ENCODE measurements around the gene RPL29. TPM values are rescaled to one million over a fixed set of nuclear protein-coding genes. Genes with fewer than 3 reads are reported as not detected.
"Not testable (repeated sequence)": the region's sequence is repeated elsewhere in the genome, so short reads cannot be mapped to it uniquely, and the experiment has no call there.

The RPL29 gene
- total RNA-seq, 1 donor from 2014 or later = 1,596 TPM

- intact Hi-C loops (cut with micrococcal nuclease) = no loop called here
- Mint-ChIP-seq H3K27me3 (ENCODE audit: insufficient read depth) (no peaks in the 10 kb centered on the region), H3K27ac (peak overlapping the region; percentile 31), H3K4me1 (ENCODE audit: low read depth) (no peaks in the 10 kb centered on the region), H3K9me3 (no peaks in the 10 kb centered on the region), H3K36me3 (ENCODE audit: low read depth) (no peaks in the 10 kb centered on the region), H3K4me3 (no peak overlapping the region)
- no peak for DNase-seq (ENCODE audit: low spot score)
Observed at GRCh38 chr3:52034212-52034611, 38.5 kb upstream of the RPL29 start.

DNA sequence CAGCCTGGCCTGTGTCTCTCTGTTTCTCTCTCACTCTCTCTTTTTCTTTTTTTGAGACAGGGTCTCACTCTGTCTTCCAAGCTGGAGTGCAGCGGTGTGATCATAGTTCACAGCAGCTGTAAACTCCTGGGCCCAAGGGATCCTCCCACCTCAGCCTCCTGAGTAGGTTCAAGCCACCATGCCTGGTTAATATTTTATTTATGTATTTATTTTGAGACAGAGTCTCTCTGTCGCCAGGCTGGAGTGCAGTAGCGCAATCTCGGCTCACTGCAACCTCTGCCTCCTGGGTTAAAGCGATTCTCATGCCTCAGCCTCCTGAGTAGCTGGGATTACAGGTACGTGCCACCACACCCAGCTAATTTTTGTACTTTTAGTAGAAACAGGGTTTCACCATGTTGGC is 38.1 kb upstream of the RPL29 start:
- H3K27me3 Mint-ChIP-seq (ENCODE audit: insufficient read depth); H3K27ac Mint-ChIP-seq; H3K4me3 Mint-ChIP-seq; intact Hi-C loops (cut with micrococcal nuclease); H3K4me1 Mint-ChIP-seq (ENCODE audit: low read depth); H3K9me3 Mint-ChIP-seq; DNase-seq (ENCODE audit: low spot score); H3K36me3 Mint-ChIP-seq (ENCODE audit: low read depth): not testable (repeated sequence)

GRCh38 chr3:52032702-52033408 is 37.2 kb upstream of the RPL29 start:
- Mint-ChIP-seq H3K27me3 (ENCODE audit: insufficient read depth) (no peaks in the 10 kb centered on the region), H3K27ac (no peak overlapping the region), H3K9me3 (no peaks in the 10 kb centered on the region), H3K4me1 (ENCODE audit: low read depth) (no peaks in the 10 kb centered on the region), H3K36me3 (ENCODE audit: low read depth) (no peaks in the 10 kb centered on the region), H3K4me3 (no peak overlapping the region)
- no peak for DNase-seq (ENCODE audit: low spot score)
- intact Hi-C loops (cut with micrococcal nuclease) = no loop called here

GRCh38 chr3:52031896-52032295 is 36.2 kb upstream of the RPL29 start:
- H3K9me3 Mint-ChIP-seq = no peaks in the 10 kb centered on the region

GRCh38 chr3:52030714-52031310 is 35.1 kb upstream of the RPL29 start:
- H3K4me1 Mint-ChIP-seq (ENCODE audit: low read depth) = no peaks in the 10 kb centered on the region
- H3K9me3 Mint-ChIP-seq = no peaks in the 10 kb centered on the region
- H3K36me3 Mint-ChIP-seq (ENCODE audit: low read depth) = no peaks in the 10 kb centered on the region
- H3K27me3 Mint-ChIP-seq (ENCODE audit: insufficient read depth) = peaks cover 2% of the 10 kb centered on the region
- intact Hi-C loops (cut with micrococcal nuclease) = no loop called here
- no peak for DNase-seq (ENCODE audit: low spot score)
- H3K27ac Mint-ChIP-seq = no peak overlapping the region
- no peak overlapping the region for H3K4me3 Mint-ChIP-seq

More at GRCh38 chr3:52031896-52032295, 36.2 kb upstream of the RPL29 start:
- H3K27ac Mint-ChIP-seq = no peak overlapping the region
- no peaks in the 10 kb centered on the region for H3K27me3 Mint-ChIP-seq (ENCODE audit: insufficient read depth)
- intact Hi-C loops (cut with micrococcal nuclease) = no loop called here
- H3K36me3 Mint-ChIP-seq (ENCODE audit: low read depth) = no peaks in the 10 kb centered on the region
- H3K4me3 Mint-ChIP-seq = no peak overlapping the region
- no peak for DNase-seq (ENCODE audit: low spot score)
- no peaks in the 10 kb centered on the region for H3K4me1 Mint-ChIP-seq (ENCODE audit: low read depth)

GRCh38 chr3:52029535-52029934 is 33.8 kb upstream of the RPL29 start:
- intact Hi-C loops (cut with micrococcal nuclease) = no loop called here
- Mint-ChIP-seq H3K4me3 (no peak overlapping the region), H3K36me3 (ENCODE audit: low read depth) (no peaks in the 10 kb centered on the region), H3K9me3 (no peaks in the 10 kb centered on the region), H3K27me3 (ENCODE audit: insufficient read depth) (peaks cover 4% of the 10 kb centered on the region), H3K27ac (no peak overlapping the region), H3K4me1 (ENCODE audit: low read depth) (no peaks in the 10 kb centered on the region)
- DNase-seq (ENCODE audit: low spot score) = no peak

- Mint-ChIP-seq H3K27me3 (ENCODE audit: insufficient read depth) (peaks cover 5% of the 10 kb centered on the region), H3K4me3 (no peak overlapping the region), H3K36me3 (ENCODE audit: low read depth) (no peaks in the 10 kb centered on the region), H3K9me3 (no peaks in the 10 kb centered on the region), H3K27ac (no peak overlapping the region), H3K4me1 (ENCODE audit: low read depth) (no peaks in the 10 kb centered on the region)
- intact Hi-C loops (cut with micrococcal nuclease) = no loop called here
- DNase-seq (ENCODE audit: low spot score) = no peak
Observed at GRCh38 chr3:52029053-52029452, 33.4 kb upstream of the RPL29 start.

- no peak overlapping the region for H3K27ac Mint-ChIP-seq
Observed at GRCh38 chr3:52028572-52028971, 32.9 kb upstream of the RPL29 start.

GRCh38 chr3:52026041-52026440 is 30.3 kb upstream of the RPL29 start:
- no peak overlapping the region for H3K27ac Mint-ChIP-seq
- no peaks in the 10 kb centered on the region for H3K36me3 Mint-ChIP-seq (ENCODE audit: low read depth)
- H3K9me3 Mint-ChIP-seq = no peaks in the 10 kb centered on the region
- H3K4me3 Mint-ChIP-seq = no peak overlapping the region
- DNase-seq (ENCODE audit: low spot score) = no peak
- no peaks in the 10 kb centered on the region for H3K4me1 Mint-ChIP-seq (ENCODE audit: low read depth)
- peaks cover 5% of the 10 kb centered on the region for H3K27me3 Mint-ChIP-seq (ENCODE audit: insufficient read depth)
- intact Hi-C loops (cut with micrococcal nuclease) = no loop called here

More at GRCh38 chr3:52028572-52028971, 32.9 kb upstream of the RPL29 start:
- H3K9me3 Mint-ChIP-seq = no peaks in the 10 kb centered on the region
- H3K36me3 Mint-ChIP-seq (ENCODE audit: low read depth) = no peaks in the 10 kb centered on the region
- intact Hi-C loops (cut with micrococcal nuclease) = no loop called here
- no peak for DNase-seq (ENCODE audit: low spot score)
- H3K4me1 Mint-ChIP-seq (ENCODE audit: low read depth) = no peaks in the 10 kb centered on the region
- no peak overlapping the region for H3K4me3 Mint-ChIP-seq
- peaks cover 5% of the 10 kb centered on the region for H3K27me3 Mint-ChIP-seq (ENCODE audit: insufficient read depth)

DNA sequence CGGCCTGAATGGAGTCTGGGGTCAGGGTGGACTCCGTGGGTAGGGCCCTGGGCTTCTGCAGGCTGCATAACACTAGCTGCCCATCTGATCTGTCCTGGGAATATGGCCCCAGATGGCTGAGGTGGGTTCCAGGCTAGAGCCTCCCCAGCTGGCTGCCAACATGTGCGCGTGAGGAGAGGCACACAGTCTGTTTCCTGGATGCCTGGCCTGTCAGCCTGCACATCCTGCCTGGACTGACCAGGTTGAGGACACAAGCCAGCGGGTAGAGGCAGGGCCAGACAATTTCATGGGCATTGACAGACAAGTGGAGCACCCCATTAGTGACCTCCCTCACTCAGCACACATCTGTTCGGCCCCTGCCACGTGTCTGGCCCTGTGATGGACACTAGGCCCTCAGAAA is 29.8 kb upstream of the RPL29 start:
- no peak overlapping the region for H3K27ac Mint-ChIP-seq
- H3K4me1 Mint-ChIP-seq (ENCODE audit: low read depth) = no peaks in the 10 kb centered on the region
- no peak for DNase-seq (ENCODE audit: low spot score)
- H3K4me3 Mint-ChIP-seq = no peak overlapping the region
- no peaks in the 10 kb centered on the region for H3K36me3 Mint-ChIP-seq (ENCODE audit: low read depth)
- no peaks in the 10 kb centered on the region for H3K9me3 Mint-ChIP-seq
- H3K27me3 Mint-ChIP-seq (ENCODE audit: insufficient read depth) = peaks cover 5% of the 10 kb centered on the region
- intact Hi-C loops (cut with micrococcal nuclease) = no loop called here

DNA sequence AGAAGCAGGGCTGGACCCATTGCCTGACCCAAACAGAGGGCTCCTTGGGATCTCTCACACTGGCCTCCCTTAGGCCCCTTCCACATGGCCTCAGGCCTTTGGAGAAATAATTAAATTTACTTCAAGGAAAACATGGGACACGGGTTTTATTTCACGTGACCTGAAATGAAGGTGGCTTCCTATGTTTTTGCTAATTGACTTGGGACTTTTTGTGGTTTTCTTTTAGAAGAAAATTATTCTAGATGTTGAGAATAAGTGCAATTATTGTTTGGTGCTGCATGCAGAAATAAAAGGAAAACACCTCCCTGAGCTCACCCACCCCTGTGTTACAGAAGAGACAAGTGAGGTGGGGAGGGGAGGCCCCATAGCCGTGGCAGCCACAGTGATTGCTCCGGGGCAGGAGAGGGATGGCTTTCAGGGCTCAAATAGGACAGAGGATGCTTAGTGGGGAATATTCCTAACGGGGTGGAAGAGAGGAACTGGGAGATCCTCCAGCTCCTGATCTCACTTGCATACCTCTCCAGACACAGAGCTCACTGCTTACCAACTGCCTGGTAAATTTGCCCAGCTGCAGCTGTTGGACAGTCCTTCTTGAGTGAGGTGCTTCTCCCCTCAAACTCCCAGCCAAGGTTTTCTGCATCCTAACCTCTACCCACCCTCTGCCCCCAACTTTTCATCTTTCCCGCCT is 29.2 kb upstream of the RPL29 start:
- Mint-ChIP-seq H3K27me3 (ENCODE audit: insufficient read depth) (peaks cover 5% of the 10 kb centered on the region), H3K9me3 (no peaks in the 10 kb centered on the region), H3K36me3 (ENCODE audit: low read depth) (no peaks in the 10 kb centered on the region), H3K27ac (no peak overlapping the region), H3K4me3 (no peak overlapping the region), H3K4me1 (ENCODE audit: low read depth) (no peaks in the 10 kb centered on the region)
- intact Hi-C loops (cut with micrococcal nuclease) = no loop called here
- no peak for DNase-seq (ENCODE audit: low spot score)

- Mint-ChIP-seq H3K4me3 (no peak overlapping the region), H3K27me3 (ENCODE audit: insufficient read depth) (peaks cover 5% of the 10 kb centered on the region), H3K36me3 (ENCODE audit: low read depth) (no peaks in the 10 kb centered on the region), H3K4me1 (ENCODE audit: low read depth) (no peaks in the 10 kb centered on the region), H3K27ac (no peak overlapping the region), H3K9me3 (no peaks in the 10 kb centered on the region)
- intact Hi-C loops (cut with micrococcal nuclease) = no loop called here
- DNase-seq (ENCODE audit: low spot score) = no peak
Observed at GRCh38 chr3:52023860-52024764, 28.4 kb upstream of the RPL29 start.
